Chondrocyte (in vitro differentiated cells): ENCODE results near the gene RNLS. TPM values are rescaled to one million over a fixed set of nuclear protein-coding genes. Genes with fewer than 3 reads are reported as not detected.
"Not testable (repeated sequence)": the region's sequence is repeated elsewhere in the genome, so short reads cannot be mapped to it uniquely, and the experiment has no call there.

Experiments
- DNase-seq: peaks from one replicate; pipeline ENCODE4 v3.0.0; 2021; ENCODE audit warnings: mixed read lengths, low spot score
- H3K27ac Mint-ChIP-seq: one replicate; pipeline ENCODE4 v1.8.0; 2021; ENCODE audit warnings: mild to moderate bottlenecking, moderate library complexity, mixed read lengths; ENCODE audit not compliant: unreplicated experiment
- H3K27me3 Mint-ChIP-seq: 2 replicates; pipeline ENCODE4 v1.8.0; 2021; ENCODE audit warnings: low read depth, mixed read lengths
- H3K36me3 Mint-ChIP-seq: 2 replicates; pipeline ENCODE4 v1.8.0; 2021; ENCODE audit warnings: low read depth, mixed read lengths
- H3K4me1 Mint-ChIP-seq: 2 replicates; pipeline ENCODE4 v1.8.0; 2021; ENCODE audit warnings: low read depth, mild to moderate bottlenecking, mixed read lengths
- H3K4me3 Mint-ChIP-seq: one replicate; pipeline ENCODE4 v1.8.0; 2021; ENCODE audit warnings: mild to moderate bottlenecking, moderate library complexity, mixed read lengths; ENCODE audit not compliant: unreplicated experiment
- H3K9me3 Mint-ChIP-seq: 2 replicates; pipeline ENCODE4 v1.8.0; 2021; ENCODE audit warnings: low read depth, mixed read lengths
- total RNA-seq: library from RNA; stranded (reverse); gene quantifications from 3 replicates; pipeline ENCODE4 v1.2.1, GENCODE V29; 2021
- TF ChIP-seq, protein P1 (sequence below): fragments of 200-600 bp; sonication (generic); IDR thresholded peaks from 2 replicates; pipeline ENCODE4 v1.5.0; 2021; ENCODE audit warnings: antibody characterized with exemption, mild to moderate bottlenecking, moderate library complexity

RNLS gene
- total RNA-seq, 1 donor from 2014 or later = 5.1 TPM

DNA sequence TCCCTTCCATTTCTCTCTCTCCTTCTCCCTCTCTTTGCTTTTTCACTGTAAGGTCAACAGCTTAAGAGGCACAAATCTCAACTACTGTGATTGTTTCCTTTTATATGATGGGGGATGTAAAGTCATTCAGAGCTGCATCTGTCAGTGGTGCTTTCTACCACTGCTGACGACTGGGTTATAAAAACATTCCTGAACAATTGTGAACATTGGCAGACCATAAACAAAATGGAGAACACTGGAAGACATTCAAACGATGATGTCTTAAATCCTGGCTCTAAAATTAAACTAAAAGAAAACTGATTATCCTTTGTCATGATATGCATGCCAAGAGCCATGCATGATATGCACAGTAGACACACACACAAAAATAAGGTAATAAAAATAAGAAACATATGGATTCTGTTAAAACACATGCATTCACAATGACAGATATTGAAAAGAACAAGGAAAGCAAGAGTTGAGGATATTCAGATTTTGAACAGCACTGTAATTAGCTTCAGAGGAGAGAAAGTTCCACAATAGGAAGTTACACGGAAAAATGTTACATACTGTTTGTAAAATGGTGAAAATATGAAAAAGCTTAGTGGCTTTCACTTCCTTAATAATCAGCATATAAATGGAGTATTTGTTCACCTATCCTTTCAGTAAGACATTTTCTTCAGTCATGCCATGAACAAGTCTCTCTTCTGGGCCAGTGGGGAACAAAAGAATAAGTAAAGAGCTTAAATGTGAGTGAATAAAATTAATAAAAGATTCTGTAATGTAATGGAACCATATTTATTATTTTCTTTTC, 89.2 kb downstream of the RNLS start:
- peaks cover 12% of the 10 kb centered on the region for H3K4me1 Mint-ChIP-seq
- H3K27ac Mint-ChIP-seq = peak overlapping the region; percentile 67
- TF ChIP-seq, protein P1, sequence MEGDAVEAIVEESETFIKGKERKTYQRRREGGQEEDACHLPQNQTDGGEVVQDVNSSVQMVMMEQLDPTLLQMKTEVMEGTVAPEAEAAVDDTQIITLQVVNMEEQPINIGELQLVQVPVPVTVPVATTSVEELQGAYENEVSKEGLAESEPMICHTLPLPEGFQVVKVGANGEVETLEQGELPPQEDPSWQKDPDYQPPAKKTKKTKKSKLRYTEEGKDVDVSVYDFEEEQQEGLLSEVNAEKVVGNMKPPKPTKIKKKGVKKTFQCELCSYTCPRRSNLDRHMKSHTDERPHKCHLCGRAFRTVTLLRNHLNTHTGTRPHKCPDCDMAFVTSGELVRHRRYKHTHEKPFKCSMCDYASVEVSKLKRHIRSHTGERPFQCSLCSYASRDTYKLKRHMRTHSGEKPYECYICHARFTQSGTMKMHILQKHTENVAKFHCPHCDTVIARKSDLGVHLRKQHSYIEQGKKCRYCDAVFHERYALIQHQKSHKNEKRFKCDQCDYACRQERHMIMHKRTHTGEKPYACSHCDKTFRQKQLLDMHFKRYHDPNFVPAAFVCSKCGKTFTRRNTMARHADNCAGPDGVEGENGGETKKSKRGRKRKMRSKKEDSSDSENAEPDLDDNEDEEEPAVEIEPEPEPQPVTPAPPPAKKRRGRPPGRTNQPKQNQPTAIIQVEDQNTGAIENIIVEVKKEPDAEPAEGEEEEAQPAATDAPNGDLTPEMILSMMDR = no peak
- no peaks in the 10 kb centered on the region for H3K27me3 Mint-ChIP-seq
- no peaks in the 10 kb centered on the region for H3K9me3 Mint-ChIP-seq
- no peaks in the 10 kb centered on the region for H3K36me3 Mint-ChIP-seq
- no peak for DNase-seq
- H3K4me3 Mint-ChIP-seq = no peak overlapping the region

DNA sequence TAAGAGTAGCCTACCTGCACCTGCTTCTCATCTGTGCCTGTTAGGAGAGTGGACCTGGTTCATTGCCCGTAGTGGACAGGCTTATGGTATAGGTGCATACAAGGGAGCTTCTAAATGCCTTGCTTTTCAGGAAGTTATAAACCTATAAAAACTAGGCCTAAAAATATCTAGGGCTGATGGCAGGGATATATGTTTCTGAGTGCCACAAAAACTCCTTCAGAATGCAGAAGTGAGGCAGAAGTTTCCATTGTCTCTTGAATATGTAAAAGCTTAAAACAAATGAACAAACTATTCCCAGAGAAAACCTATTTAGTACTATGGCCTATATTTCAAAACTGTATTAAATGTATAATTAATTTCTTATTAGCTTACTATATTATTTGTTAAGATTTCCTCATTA, 91.8 kb downstream of the RNLS start:
- Mint-ChIP-seq H3K27ac (no peak overlapping the region), H3K36me3 (no peaks in the 10 kb centered on the region), H3K27me3 (no peaks in the 10 kb centered on the region), H3K4me1 (peaks cover 12% of the 10 kb centered on the region), H3K9me3 (peaks cover 4% of the 10 kb centered on the region), H3K4me3 (no peak overlapping the region)
- no peak for DNase-seq
- TF ChIP-seq, protein P1 = no peak

DNA sequence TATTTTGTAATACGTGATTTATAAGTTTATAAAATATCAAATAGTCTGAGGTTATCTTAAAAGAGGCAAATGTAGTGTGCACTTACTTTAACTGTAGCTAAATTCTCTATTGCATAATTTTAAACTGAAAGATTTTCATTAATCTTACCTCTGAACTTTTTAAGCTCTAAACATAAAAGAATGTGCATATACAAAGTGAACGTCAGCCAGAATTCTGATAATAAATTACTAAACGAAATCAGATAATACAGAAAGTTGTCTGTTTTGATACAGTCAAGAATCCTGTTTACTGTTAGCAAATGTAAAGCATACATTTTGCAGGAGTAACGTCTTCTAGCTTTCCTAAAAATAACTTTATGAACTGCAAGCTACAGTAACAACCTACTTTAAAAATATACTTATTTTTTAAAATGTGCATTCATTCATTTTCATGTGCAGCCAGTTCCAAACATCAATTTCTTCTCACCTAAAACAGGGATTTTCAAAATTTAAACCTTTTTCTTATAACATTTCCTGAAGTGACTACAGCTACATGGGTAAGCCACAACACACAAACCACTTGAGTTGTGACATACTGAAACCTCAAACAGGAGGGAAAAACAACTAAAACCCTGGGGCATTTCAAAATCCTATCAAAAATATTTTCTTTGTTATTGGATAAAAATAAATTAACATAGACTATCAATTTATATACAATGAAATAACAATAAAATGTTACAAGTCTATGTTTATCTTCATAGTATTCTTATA, 92.7 kb downstream of the RNLS start:
- Mint-ChIP-seq H3K27me3 (no peaks in the 10 kb centered on the region), H3K27ac (no peak overlapping the region), H3K4me1 (peaks cover 12% of the 10 kb centered on the region), H3K9me3 (peaks cover 4% of the 10 kb centered on the region), H3K4me3 (no peak overlapping the region), H3K36me3 (no peaks in the 10 kb centered on the region)
- TF ChIP-seq, protein P1 = no peak
- no peak for DNase-seq

DNA sequence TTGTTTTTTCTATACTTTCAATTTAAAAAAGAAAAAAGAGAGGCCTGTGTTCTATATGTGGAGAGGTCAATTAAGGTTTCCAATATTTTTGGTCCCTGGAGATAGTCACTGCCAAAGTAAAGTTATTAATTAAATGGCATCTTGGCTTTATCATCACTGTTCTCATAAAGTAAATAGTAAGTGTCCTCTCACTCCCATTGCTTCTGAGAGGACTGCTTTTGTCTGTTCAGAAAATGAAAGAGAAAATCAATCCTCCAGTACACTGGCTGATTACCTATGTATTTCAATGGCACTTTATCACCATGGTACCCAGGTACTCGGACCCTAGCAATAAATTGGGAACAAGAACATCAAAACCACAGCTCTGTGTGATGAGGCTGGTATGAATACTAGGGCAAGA, 94.0 kb downstream of the RNLS start:
- Mint-ChIP-seq H3K27me3 (no peaks in the 10 kb centered on the region), H3K4me3 (no peak overlapping the region), H3K9me3 (peaks cover 4% of the 10 kb centered on the region), H3K27ac (no peak overlapping the region), H3K36me3 (no peaks in the 10 kb centered on the region), H3K4me1 (peaks cover 9% of the 10 kb centered on the region)
- TF ChIP-seq, protein P1 = no peak
- no peak for DNase-seq

DNA sequence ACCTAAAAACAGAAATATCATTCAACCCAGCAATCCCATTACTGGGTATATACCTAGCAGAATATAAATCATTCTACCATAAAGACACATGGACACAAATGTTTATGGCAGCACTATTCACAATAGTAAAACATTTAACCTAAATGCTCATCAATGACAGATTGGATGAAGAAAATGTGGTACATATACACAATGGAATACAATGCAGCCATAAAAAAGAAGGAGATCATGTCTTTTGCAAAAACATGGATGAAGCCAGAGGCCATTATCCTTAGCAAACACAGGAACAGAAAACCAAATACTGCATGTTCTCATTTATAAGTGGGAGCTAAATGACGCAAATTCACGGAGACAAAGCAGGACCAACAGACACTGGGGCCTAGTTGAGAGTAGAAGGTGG, 96.3 kb downstream of the RNLS start:
- H3K4me1 Mint-ChIP-seq, H3K27ac Mint-ChIP-seq, DNase-seq, H3K4me3 Mint-ChIP-seq, H3K27me3 Mint-ChIP-seq, H3K9me3 Mint-ChIP-seq, H3K36me3 Mint-ChIP-seq: not testable (repeated sequence)
